Hematopoietic multipotent progenitor cell treated with erythropoietin and hydrocortisone succinate and interleukin-3 and kit ligand, for 15 days (in vitro differentiated cells): Measurements from ENCODE around the gene GSE1.

Experiments
- DNase-seq: peaks from one replicate; pipeline ENCODE4 v3.0.0-alpha.2; 2015; ENCODE audit warnings: low spot score

The GSE1 gene

GRCh38 chr16:85616607-85617321 is 3.6 kb downstream of the GSE1 start:
- DNase-seq, result peak; percentile 92

- DNase-seq, result no peak
Measured at GRCh38 chr16:85617948-85618347, 4.8 kb downstream of the GSE1 start.

GRCh38 chr16:85618521-85618920 is 5.4 kb downstream of the GSE1 start:
- DNase-seq, result no peak

- DNase-seq, result no peak
Measured at GRCh38 chr16:85619101-85619891, 6.2 kb downstream of the GSE1 start.

- DNase-seq, result peak; percentile 62
Measured at GRCh38 chr16:85620374-85620773, 7.3 kb downstream of the GSE1 start.

GRCh38 chr16:85621698-85622428 is 8.7 kb downstream of the GSE1 start:
- no peak for DNase-seq

GRCh38 chr16:85622683-85623082 is 9.6 kb downstream of the GSE1 start:
- DNase-seq, result no peak

- no peak for DNase-seq
Measured at GRCh38 chr16:85623250-85623649, 10.1 kb downstream of the GSE1 start.

GRCh38 chr16:85623997-85624601 is 11.0 kb downstream of the GSE1 start:
- DNase-seq, result no peak

- no peak for DNase-seq
Measured at GRCh38 chr16:85624646-85625045, 11.5 kb downstream of the GSE1 start.

GRCh38 chr16:85625053-85625452 is 11.9 kb downstream of the GSE1 start:
- DNase-seq, result no peak

- DNase-seq, result no peak
Measured at GRCh38 chr16:85625485-85626117, 12.5 kb downstream of the GSE1 start.

- no peak for DNase-seq
Measured at GRCh38 chr16:85626191-85626981, 13.3 kb downstream of the GSE1 start.

GRCh38 chr16:85627089-85627488 is 14.0 kb downstream of the GSE1 start:
- no peak for DNase-seq

GRCh38 chr16:85627526-85628264 is 14.6 kb downstream of the GSE1 start:
- DNase-seq, result no peak

- no peak for DNase-seq
Measured at GRCh38 chr16:85628265-85628556, 15.1 kb downstream of the GSE1 start.

GRCh38 chr16:85628645-85629044 is 15.5 kb downstream of the GSE1 start:
- DNase-seq, result no peak

GRCh38 chr16:85629326-85629725 is 16.2 kb downstream of the GSE1 start:
- no peak for DNase-seq

- DNase-seq, result no peak
Measured at GRCh38 chr16:85629853-85630252, 16.7 kb downstream of the GSE1 start.

GRCh38 chr16:85631230-85631629 is 18.1 kb downstream of the GSE1 start:
- DNase-seq, result no peak
